Measurements from ENCODE around the gene UGGT1. TPM values are rescaled to one million over a fixed set of nuclear protein-coding genes. Genes with fewer than 3 reads are reported as not detected.

The UGGT1 gene
- polyA plus RNA-seq, 6 donors from 2014 or later = 0.71 to 18.0 (median 11.3) TPM

DNA sequence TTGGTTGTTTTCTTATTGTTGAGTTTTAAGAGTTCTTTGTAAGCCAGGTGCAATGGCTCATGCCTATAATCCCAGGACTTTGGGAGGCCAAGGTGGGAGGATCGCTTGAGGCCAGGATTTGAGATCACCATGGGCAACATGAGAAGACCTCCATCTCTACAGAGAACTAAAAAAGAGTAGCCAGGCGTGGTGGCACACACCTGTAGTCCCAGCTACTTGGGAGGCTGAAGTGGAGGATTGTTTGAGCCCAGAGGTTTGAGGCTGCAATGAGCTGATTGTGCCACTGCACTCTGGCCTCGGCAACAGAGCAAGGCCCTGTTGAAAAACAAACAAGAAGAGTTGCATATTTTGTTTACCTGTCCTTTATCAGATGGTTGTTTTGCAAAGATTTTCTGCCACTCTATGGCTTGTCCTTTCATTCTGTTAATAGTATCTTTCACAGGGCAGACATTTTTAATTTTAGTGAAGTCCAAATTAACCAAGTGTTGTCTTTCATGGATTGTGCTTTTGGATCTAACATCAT is 46.2 kb downstream of the UGGT1 start:
- DNase-seq (no peak), ATAC-seq (ENCODE audit: low read depth in 2 of 2) (no peak)
- Mint-ChIP-seq H3K27ac (peak overlapping the region in 1 of 6 donors; percentile 25), H3K36me3 (peaks cover 31 to 42% of the 10 kb centered on the region in 2 donors), H3K9me3 (no peaks in the 10 kb centered on the region), H3K27me3 (no peaks in the 10 kb centered on the region), H3K4me1 (no peaks in the 10 kb centered on the region), H3K4me3 (peak overlapping the region in 1 of 8 donors; percentile 63)

DNA sequence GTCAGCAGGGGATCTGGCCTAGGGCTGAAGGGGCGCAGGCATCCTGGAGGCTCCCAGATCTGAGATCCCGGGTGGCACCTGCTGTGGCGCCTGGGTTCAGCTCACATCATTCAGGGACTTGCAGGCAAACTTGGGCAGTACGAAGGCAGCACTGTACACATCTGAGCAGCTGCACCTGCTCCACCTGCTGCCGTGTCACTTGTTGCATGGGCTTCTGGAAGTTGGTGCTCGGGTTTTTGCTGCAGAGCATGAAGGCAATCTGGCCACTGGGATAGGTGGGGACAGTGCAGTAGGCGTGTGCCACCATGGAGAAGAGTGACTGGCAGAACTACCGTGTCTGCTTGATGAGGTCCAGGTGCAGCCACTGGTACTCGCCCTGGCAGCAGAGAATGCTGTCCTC is 48.6 kb downstream of the UGGT1 start:
- Mint-ChIP-seq H3K4me3 (no peak overlapping the region), H3K36me3 (peaks cover 34 to 35% of the 10 kb centered on the region in 2 donors), H3K27me3 (no peaks in the 10 kb centered on the region), H3K4me1 (no peaks in the 10 kb centered on the region), H3K9me3 (no peaks in the 10 kb centered on the region), H3K27ac (no peak overlapping the region)
- no peak for ATAC-seq (ENCODE audit: low read depth in 2 of 2)
- DNase-seq = no peak

DNA sequence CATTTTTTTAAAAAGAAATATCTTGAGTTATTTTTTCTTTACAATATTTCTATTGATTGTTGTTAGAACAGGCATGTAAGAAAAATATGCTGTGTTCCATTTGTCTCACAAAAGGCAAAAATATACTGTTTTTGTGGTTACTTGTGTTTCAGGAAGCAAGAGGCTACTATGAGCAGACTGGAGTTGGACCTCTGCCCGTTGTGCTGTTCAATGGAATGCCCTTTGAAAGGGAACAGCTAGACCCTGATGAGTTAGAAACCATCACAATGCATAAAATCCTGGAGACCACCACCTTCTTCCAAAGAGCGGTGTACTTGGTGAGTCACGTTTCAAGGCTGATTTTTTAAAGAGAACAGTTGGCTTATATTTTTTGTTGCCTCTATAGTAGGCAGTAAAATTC is 54.7 kb downstream of the UGGT1 start:
- Mint-ChIP-seq H3K36me3 (peaks cover 13 to 18% of the 10 kb centered on the region in 2 donors), H3K4me3 (no peak overlapping the region), H3K27ac (no peak overlapping the region), H3K9me3 (no peaks in the 10 kb centered on the region), H3K4me1 (no peaks in the 10 kb centered on the region), H3K27me3 (no peaks in the 10 kb centered on the region)
- DNase-seq (no peak), ATAC-seq (ENCODE audit: low read depth in 2 of 2) (no peak)

DNA sequence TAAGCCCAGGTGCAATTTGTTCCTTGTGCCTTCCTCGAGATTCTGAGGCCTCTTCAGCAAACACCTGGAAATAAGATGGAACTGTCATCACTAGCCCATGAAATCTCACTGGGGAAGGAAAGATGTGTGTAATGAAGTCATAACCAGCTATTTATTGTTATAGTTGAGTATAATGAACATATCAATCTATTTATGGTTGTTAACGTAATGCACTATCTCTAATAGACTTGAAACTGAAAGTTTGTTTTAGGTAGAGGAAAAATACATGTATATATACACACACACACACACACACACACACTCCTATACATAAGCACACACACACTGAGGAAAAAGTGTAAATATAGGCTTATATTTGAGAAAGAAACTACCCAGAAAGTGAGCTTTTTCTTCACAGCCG is 62.8 kb downstream of the UGGT1 start:
- peaks cover 27 to 48% of the 10 kb centered on the region in 2 donors for H3K36me3 Mint-ChIP-seq
- H3K27me3 Mint-ChIP-seq = no peaks in the 10 kb centered on the region
- no peak for DNase-seq
- H3K9me3 Mint-ChIP-seq = no peaks in the 10 kb centered on the region
- no peak overlapping the region for H3K4me3 Mint-ChIP-seq
- peaks cover 0 to 9% (median 0%) of the 10 kb centered on the region in 3 donors for H3K4me1 Mint-ChIP-seq
- peak overlapping the region in 3 of 6 donors; percentile 3 to 72 (median 38) for H3K27ac Mint-ChIP-seq
- ATAC-seq (ENCODE audit: low read depth in 2 of 2) = no peak

DNA sequence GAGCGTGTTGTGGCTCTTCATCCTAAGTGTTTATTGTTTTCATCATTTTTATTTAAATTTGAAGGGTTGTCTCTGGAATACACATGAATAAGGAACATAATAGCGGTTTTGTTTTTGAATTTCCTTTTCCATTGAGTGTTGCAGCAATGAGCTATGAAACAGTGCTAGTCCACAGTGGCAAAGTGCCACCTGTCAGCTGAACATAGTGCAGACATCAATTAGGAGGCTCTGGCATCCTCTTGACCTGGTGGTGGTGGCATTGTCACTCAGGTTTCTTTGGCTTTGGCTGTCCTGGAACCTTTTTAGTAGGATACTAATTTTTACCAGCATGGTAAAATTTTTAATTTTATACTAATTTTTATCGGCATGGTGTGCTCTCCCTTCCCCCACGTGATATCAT is 63.2 kb downstream of the UGGT1 start:
- ATAC-seq (ENCODE audit: low read depth in 2 of 2) (no peak), DNase-seq (no peak)
- no peak overlapping the region for H3K4me3 Mint-ChIP-seq
- peaks cover 28 to 50% of the 10 kb centered on the region in 2 donors for H3K36me3 Mint-ChIP-seq
- peaks cover 0 to 9% (median 0%) of the 10 kb centered on the region in 3 donors for H3K4me1 Mint-ChIP-seq
- H3K27me3 Mint-ChIP-seq = no peaks in the 10 kb centered on the region
- H3K27ac Mint-ChIP-seq = peak overlapping the region in 2 of 6 donors; percentile 2 to 72
- H3K9me3 Mint-ChIP-seq = no peaks in the 10 kb centered on the region

DNA sequence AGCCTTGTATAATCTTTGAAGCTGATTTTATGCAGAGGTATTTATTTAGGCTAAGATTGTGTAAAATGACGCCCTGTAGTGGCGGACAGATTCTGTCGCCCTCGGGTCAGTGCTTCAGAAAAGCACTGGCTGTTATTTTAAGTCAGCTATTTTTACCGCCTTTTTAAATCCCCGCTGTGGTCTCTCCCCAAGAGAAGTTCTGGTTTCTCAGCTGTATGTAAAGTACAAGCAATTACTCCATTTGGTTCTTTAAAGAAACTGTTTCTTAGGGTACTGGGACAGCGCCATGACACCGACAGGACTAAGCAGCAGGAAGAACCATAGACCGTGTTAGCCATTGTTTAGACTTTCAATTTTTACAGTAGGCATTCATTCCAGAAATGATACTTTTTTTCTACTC is 65.0 kb downstream of the UGGT1 start:
- Mint-ChIP-seq H3K27ac (no peak overlapping the region), H3K36me3 (peaks cover 34 to 55% of the 10 kb centered on the region in 2 donors), H3K4me3 (no peak overlapping the region), H3K4me1 (peaks cover 0 to 9% (median 0%) of the 10 kb centered on the region in 3 donors), H3K9me3 (no peaks in the 10 kb centered on the region), H3K27me3 (no peaks in the 10 kb centered on the region)
- DNase-seq (no peak), ATAC-seq (ENCODE audit: low read depth in 2 of 2) (no peak)

DNA sequence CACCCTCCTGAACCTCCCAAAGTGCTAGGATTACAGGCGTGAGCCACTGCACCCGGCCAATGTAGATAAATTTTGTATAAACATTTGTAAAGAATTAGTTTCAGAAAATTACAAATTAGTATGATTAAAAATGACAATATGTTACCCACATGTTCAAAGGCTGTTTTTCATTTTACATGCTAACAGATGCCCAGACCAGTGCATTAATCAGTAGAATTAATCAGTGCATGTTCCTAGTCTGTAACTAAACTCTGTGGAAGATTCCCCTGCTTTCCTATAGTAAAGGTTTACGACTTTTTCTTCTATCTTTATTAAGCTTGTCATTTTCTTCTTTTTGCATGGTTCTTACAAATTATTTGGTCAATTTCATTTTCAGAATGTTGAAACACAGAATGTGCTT is 65.8 kb downstream of the UGGT1 start:
- no peaks in the 10 kb centered on the region for H3K27me3 Mint-ChIP-seq
- no peaks in the 10 kb centered on the region for H3K9me3 Mint-ChIP-seq
- H3K27ac Mint-ChIP-seq = peak overlapping the region in 1 of 6 donors; percentile 33
- H3K4me3 Mint-ChIP-seq = no peak overlapping the region
- peaks cover 34 to 47% of the 10 kb centered on the region in 2 donors for H3K36me3 Mint-ChIP-seq
- peaks cover 0 to 5% (median 0%) of the 10 kb centered on the region in 3 donors for H3K4me1 Mint-ChIP-seq
- ATAC-seq (ENCODE audit: low read depth in 2 of 2) (no peak), DNase-seq (no peak)

DNA sequence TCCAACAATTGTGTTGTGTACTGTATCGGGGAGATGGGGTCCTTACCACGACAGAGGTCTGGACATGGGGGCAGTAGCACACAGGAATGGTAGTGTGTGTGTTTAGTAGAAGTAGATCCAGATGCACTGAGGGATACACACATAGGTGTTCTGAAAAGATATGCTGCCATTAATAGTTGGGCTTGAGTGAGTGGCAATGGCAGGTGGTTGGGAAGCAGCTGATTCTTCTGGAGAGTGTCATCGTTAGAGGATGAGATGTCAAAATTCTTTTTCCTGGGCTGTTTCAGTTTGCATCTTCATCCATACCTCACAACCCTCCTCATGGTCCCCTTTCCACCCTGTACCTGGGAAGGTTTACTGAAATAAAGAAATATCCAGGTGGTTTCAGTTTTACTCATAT is 66.6 kb downstream of the UGGT1 start:
- H3K4me3 Mint-ChIP-seq = no peak overlapping the region
- ATAC-seq (ENCODE audit: low read depth in 2 of 2) (no peak), DNase-seq (no peak)
- no peaks in the 10 kb centered on the region for H3K9me3 Mint-ChIP-seq
- peaks cover 0 to 5% (median 0%) of the 10 kb centered on the region in 3 donors for H3K4me1 Mint-ChIP-seq
- no peaks in the 10 kb centered on the region for H3K27me3 Mint-ChIP-seq
- H3K27ac Mint-ChIP-seq = peak overlapping the region in 1 of 6 donors; percentile 72
- peaks cover 34 to 43% of the 10 kb centered on the region in 2 donors for H3K36me3 Mint-ChIP-seq

DNA sequence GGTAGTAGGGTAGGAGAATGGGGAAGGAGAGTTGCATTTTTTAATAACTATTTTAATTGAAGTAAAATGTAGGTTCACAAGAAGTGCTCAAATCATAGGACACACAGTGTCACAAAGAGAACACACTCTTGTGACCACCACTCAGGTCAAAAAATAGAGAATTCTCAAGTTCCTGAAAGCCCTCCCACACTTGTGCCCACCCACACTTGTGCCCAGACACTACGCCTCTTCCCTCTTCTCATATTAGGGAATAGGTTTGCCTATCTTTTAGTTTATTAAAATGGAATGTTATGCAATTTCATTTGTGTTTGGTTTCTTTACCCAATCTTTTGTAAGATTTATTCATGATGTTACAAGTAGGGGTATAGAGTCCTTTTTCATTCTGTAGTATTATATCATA is 67.2 kb downstream of the UGGT1 start:
- DNase-seq (no peak), ATAC-seq (ENCODE audit: low read depth in 2 of 2) (no peak)
- no peaks in the 10 kb centered on the region for H3K9me3 Mint-ChIP-seq
- peaks cover 0 to 5% (median 0%) of the 10 kb centered on the region in 3 donors for H3K4me1 Mint-ChIP-seq
- H3K36me3 Mint-ChIP-seq = peaks cover 34 to 40% of the 10 kb centered on the region in 2 donors
- H3K4me3 Mint-ChIP-seq = no peak overlapping the region
- H3K27me3 Mint-ChIP-seq = no peaks in the 10 kb centered on the region
- peak overlapping the region in 2 of 6 donors; percentile 59 to 72 for H3K27ac Mint-ChIP-seq

DNA sequence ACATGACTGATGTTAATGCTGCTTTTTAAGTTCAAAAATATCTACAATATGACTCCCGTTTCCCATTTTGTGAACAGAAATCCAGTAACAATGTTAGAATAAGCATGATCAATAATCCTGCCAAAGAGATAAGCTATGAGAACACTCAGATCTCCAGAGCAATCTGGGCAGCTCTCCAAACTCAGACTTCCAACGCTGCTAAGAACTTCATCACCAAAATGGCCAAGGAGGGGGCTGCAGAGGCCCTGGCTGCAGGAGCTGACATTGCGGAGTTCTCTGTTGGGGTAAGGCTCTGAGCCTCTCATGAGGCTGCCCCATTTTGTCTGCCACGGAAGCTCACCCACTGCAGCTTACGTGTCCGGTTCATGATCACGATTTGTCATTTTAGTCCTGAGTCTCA is 68.4 kb downstream of the UGGT1 start:
- H3K36me3 Mint-ChIP-seq = peaks cover 27 to 32% of the 10 kb centered on the region in 2 donors
- H3K27me3 Mint-ChIP-seq = no peaks in the 10 kb centered on the region
- peaks cover 0 to 4% (median 0%) of the 10 kb centered on the region in 3 donors for H3K4me1 Mint-ChIP-seq
- no peak for ATAC-seq (ENCODE audit: low read depth in 2 of 2)
- DNase-seq = no peak
- H3K4me3 Mint-ChIP-seq = no peak overlapping the region
- H3K27ac Mint-ChIP-seq = no peak overlapping the region
- no peaks in the 10 kb centered on the region for H3K9me3 Mint-ChIP-seq

DNA sequence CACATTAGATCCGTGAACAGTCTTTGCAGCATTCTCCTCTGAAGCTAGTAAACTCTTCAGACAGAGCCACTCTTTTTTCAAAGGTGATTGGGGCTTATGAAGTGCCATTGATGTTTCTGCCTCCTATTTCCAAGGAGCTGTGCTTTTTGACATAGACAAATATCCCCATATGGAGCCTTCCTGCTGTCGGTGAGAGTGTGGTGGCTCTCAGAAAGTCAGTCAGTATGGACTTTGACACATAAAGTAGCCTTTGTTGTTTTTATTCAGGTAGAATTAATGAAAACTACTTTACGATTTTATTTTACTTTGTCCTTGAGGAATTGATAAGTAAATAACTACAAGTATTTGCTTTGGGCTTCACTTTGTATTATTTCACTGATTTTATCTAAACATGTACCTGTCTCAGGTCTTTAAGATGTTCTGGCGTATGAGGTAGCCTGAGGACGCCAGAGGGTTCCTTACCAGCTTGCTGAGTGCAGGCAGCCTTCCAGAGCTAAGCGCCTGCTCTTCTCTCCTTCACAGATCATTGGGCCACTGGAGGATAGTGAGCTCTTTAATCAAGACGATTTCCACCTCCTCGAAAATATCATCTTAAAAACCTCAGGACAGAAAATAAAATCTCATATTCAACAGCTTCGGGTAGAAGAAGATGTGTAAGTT is 69.7 kb downstream of the UGGT1 start:
- no peak for DNase-seq
- H3K36me3 Mint-ChIP-seq = peaks cover 28 to 33% of the 10 kb centered on the region in 2 donors
- H3K4me1 Mint-ChIP-seq = no peaks in the 10 kb centered on the region
- H3K27ac Mint-ChIP-seq = peak overlapping the region in 1 of 6 donors; percentile 49
- H3K4me3 Mint-ChIP-seq = no peak overlapping the region
- H3K27me3 Mint-ChIP-seq = no peaks in the 10 kb centered on the region
- no peak for ATAC-seq (ENCODE audit: low read depth in 2 of 2)
- no peaks in the 10 kb centered on the region for H3K9me3 Mint-ChIP-seq

DNA sequence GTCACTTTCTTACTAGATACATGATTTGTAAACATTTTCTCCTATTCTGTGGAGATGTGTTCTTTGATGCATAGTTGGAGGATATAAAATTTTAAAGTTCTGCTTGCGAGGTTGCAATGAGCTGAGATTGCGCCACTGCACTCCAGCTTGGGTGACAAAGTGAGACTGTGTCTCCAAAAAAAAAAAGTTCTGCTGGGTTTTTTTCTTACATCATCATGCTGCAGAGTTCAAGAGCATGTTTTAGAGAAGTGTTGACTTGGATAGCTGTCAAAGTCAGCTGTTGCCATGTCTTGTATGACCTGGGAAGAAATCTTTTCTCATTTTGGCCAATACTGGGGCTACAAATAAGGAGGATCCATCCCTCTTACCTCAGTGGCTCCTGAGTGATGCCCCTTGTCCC is 71.3 kb downstream of the UGGT1 start:
- Mint-ChIP-seq H3K27me3 (no peaks in the 10 kb centered on the region), H3K4me3 (no peak overlapping the region), H3K36me3 (peaks cover 31 to 37% of the 10 kb centered on the region in 2 donors), H3K4me1 (peaks cover 0 to under 1% (median 0%) of the 10 kb centered on the region in 3 donors), H3K27ac (peak overlapping the region in 1 of 6 donors; percentile 73), H3K9me3 (no peaks in the 10 kb centered on the region)
- DNase-seq = no peak
- no peak for ATAC-seq (ENCODE audit: low read depth in 2 of 2)

DNA sequence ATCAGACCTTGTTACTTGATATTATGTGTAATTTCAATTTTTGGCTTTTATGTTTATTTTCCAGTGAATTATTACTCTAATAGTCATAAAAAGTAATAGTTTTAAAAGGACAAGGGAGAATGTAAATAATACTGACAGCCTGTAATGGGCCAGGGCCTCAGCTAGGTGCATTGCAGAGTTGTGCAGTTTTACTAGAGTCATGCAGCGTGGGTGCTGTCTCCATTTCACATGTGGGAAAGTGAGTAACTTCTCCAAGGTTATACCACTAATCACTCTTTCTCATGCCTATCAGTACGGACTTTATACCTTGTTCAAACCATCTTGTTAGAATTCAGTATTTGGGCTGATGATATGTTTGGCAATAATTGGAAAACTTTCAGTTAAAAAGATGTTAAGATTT is 73.3 kb downstream of the UGGT1 start:
- H3K27me3 Mint-ChIP-seq = no peaks in the 10 kb centered on the region
- ATAC-seq (ENCODE audit: low read depth in 2 of 2) (no peak), DNase-seq (no peak)
- peaks cover 24 to 35% of the 10 kb centered on the region in 2 donors for H3K36me3 Mint-ChIP-seq
- H3K9me3 Mint-ChIP-seq = no peaks in the 10 kb centered on the region
- H3K4me1 Mint-ChIP-seq = peaks cover 0 to 5% (median 4%) of the 10 kb centered on the region in 3 donors
- H3K27ac Mint-ChIP-seq = no peak overlapping the region
- H3K4me3 Mint-ChIP-seq = no peak overlapping the region

DNA sequence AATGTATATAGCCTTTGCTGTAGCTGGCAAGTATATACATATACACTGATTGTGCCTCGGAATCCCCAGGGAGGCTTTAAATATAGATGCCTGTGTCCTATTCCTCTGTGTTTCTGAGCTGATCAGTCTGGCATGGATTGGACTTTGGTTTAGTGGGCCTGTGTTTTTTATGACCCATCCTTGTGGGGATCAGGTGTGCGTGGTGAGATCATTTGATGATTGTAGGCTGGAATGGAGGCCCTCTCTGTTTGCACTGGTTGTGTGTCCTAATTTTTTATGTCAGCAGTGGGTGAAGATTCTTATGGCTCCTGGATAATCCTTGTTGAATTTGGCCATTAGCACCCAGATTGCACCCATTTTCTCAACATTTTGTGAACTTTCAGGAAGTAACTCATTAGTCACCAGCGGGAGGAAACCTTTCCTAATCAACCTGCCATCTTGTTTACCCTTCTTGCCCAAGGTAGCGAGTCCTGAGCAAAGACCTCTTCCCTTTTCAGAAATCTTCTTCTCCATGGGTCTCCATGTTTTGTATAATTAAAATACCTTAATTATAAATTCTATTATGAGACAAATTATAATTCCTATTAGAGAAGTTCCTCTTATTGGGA is 75.8 kb downstream of the UGGT1 start:
- no peak for ATAC-seq (ENCODE audit: low read depth in 2 of 2)
- no peak for DNase-seq
- Mint-ChIP-seq H3K27me3 (no peaks in the 10 kb centered on the region), H3K4me3 (no peak overlapping the region), H3K36me3 (peaks cover 17 to 39% of the 10 kb centered on the region in 2 donors), H3K9me3 (no peaks in the 10 kb centered on the region), H3K27ac (peak overlapping the region in 1 of 6 donors; percentile 39), H3K4me1 (peaks cover 0 to 5% (median 4%) of the 10 kb centered on the region in 3 donors)
